ENCODE results near the gene PTGER2. TPM values are rescaled to one million over a fixed set of nuclear protein-coding genes. Genes with fewer than 3 reads are reported as not detected.

PTGER2 gene
- total RNA-seq, 1 donor from 2014 or later, result 0.33 TPM

DNA sequence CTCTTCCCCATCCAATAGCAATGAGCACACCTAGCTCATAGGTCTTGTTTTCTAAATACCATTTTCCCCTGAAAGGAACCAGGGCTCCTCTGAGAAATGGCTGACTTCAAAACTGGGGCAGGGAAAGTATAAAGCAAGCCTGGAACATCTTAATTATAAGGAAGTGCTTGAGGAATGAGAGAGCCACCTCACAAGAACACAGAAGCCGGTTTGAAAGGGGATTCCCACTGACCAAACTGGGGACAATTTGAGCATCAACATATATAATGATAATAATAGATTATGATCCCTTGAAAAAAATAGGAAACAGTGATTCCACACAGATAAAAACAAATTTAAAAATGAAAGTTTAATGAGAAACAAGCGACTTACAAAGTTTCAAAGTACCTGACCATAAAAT is 22.1 kb downstream of the PTGER2 start:
- ATAC-seq (no peak), DNase-seq (ENCODE audit: low spot score) (no peak)

- ATAC-seq (no peak), DNase-seq (ENCODE audit: low spot score) (no peak)
Observed at GRCh38 chr14:52338051-52338681, 24.1 kb downstream of the PTGER2 start.

- ATAC-seq, result no peak
- no peak for DNase-seq (ENCODE audit: low spot score)
Observed at GRCh38 chr14:52339262-52339661, 25.1 kb downstream of the PTGER2 start.

- ATAC-seq, result no peak
- DNase-seq (ENCODE audit: low spot score), result no peak
Observed at GRCh38 chr14:52342849-52343596, 28.9 kb downstream of the PTGER2 start.

DNA sequence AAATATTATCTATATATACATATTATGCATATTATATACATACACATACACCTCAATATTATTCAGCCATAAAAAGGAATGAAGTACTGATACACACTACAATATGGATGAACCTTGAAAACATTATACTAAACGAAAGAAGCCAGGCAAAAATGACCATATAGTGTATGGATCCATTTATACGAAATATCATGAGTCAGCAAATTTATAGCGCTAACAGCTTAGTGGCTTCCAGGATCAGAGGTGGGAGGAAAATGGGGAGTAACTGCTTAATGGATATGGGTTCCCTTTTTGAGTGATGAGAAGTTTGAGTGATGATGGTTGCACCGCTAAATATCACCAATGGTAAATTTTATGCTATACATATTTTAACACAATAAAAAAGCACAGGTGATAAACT is 32.7 kb downstream of the PTGER2 start:
- no peak for ATAC-seq

DNA sequence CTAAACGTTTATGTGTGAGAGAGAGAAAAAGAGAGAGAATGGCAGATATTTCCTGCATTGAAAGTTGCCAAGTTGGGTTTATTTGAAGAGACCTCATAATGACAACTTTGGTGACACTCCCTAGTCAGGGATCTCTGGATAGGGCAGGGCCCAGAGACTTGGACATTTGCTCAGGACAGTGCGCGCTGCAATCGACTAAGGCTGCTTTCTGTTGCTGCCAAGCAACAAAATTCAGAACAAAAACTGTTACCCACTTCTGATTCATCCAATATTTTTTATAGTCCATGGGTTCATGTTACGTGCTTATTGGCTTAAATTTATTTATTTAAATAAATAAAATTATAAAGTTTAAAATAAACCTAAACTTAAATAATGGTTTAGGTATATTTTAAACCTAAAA is 34.2 kb downstream of the PTGER2 start:
- DNase-seq (ENCODE audit: low spot score), result no peak
- ATAC-seq, result no peak

More for the DNA sequence above, 32.7 kb downstream of the PTGER2 start:
- DNase-seq (ENCODE audit: low spot score), result no peak

DNA sequence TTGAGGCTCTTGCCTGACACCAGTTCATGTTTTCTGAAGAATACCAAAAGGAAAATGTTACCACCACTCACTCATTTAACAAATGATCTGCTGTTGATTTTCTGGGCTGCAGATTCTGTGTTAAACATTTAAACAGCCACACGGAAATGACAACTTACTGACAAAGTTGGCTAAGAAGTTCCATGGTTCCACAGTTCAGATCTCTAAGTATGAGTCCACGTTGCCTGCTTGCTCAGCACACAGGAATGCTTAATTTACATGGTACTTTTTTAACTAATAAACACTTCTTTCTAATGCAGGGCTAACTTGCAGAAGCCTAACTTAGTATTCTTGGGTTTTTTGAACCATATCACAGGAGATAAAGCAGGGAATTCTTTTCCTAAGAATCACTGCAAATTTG is 34.7 kb downstream of the PTGER2 start:
- DNase-seq (ENCODE audit: low spot score) (no peak), ATAC-seq (no peak)

DNA sequence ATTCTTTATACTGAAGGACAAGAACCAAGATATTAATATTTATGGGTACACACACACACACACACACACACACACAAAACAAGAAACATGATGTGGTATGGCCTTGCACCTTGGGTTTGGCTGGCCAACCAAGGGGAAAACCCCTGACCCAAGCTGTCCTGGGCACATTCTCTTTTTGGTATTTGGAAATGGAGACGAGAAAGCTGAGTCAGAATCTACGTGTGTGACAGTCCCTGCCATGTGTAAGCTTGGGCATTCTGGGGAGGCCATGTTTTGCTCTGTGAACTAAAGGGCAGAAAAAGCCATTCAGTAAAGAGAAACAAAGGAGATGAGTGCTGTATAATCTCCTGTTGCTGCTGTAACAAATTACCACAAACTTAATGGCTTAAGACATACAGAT is 35.6 kb downstream of the PTGER2 start:
- ATAC-seq, result no peak
- no peak for DNase-seq (ENCODE audit: low spot score)

- ATAC-seq, result no peak
- DNase-seq (ENCODE audit: low spot score), result no peak
Observed at GRCh38 chr14:52350445-52350844, 36.3 kb downstream of the PTGER2 start.

- no peak for ATAC-seq
- DNase-seq (ENCODE audit: low spot score), result no peak
Observed at GRCh38 chr14:52351233-52352060, 37.3 kb downstream of the PTGER2 start.

GRCh38 chr14:52352061-52352491 is 38.0 kb downstream of the PTGER2 start:
- DNase-seq (ENCODE audit: low spot score) (no peak), ATAC-seq (peak; percentile 24)

- DNase-seq (ENCODE audit: low spot score) (no peak), ATAC-seq (no peak)
Observed at GRCh38 chr14:52352569-52352968, 38.5 kb downstream of the PTGER2 start.

GRCh38 chr14:52354242-52354641 is 40.1 kb downstream of the PTGER2 start:
- no peak for ATAC-seq

GRCh38 chr14:52355016-52355431 is 40.9 kb downstream of the PTGER2 start:
- no peak for DNase-seq (ENCODE audit: low spot score)
- no peak for ATAC-seq

More at GRCh38 chr14:52354242-52354641, 40.1 kb downstream of the PTGER2 start:
- no peak for DNase-seq (ENCODE audit: low spot score)

DNA sequence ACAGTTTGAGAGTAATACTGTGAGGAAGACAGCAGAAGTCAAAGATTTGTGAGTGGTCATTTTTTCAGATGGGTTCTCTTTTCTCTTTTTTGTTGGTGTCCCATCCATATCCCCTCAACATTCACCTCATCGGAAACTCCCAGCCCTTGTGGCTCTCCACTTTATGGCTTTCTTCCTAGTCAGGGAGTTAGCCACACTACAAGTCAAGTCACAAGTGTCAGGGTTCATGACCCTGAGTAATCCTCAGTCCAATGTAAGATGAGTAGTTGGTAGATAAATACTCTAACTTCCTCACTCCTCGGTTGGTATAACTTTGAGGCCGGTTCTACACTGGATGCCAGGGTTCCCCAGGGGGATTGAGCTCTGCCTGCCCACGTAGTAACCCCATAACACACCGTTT is 41.4 kb downstream of the PTGER2 start:
- DNase-seq (ENCODE audit: low spot score), result no peak
- no peak for ATAC-seq

DNA sequence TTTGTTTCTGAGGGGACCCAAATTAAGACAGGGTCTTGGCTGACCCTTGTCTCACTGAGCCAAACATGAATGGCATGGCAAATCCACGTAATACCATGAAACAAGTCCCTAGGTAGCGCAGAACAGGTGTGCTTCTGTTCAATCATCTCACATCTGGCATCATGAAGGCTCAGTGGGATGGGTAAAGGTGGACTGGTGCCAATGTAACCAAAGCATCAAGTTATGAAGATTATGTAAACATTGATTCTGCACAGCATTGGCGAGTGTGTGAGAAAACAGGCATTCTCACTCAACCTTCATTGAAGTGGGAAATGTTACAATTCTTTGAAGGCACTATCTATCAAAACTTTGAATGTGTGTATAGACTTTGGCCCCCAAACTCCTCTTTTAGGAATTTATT is 41.9 kb downstream of the PTGER2 start:
- DNase-seq (ENCODE audit: low spot score) (no peak), ATAC-seq (no peak)

- no peak for DNase-seq (ENCODE audit: low spot score)
- no peak for ATAC-seq
Observed at GRCh38 chr14:52360831-52361230, 46.7 kb downstream of the PTGER2 start.

- DNase-seq (ENCODE audit: low spot score) (no peak), ATAC-seq (no peak)
Observed at GRCh38 chr14:52363041-52363704, 49.1 kb downstream of the PTGER2 start.

- no peak for DNase-seq (ENCODE audit: low spot score)
- no peak for ATAC-seq
Observed at GRCh38 chr14:52363961-52364360, 49.8 kb downstream of the PTGER2 start.

GRCh38 chr14:52365071-52365470 is 51.0 kb downstream of the PTGER2 start:
- DNase-seq (ENCODE audit: low spot score), result no peak
- no peak for ATAC-seq

DNA sequence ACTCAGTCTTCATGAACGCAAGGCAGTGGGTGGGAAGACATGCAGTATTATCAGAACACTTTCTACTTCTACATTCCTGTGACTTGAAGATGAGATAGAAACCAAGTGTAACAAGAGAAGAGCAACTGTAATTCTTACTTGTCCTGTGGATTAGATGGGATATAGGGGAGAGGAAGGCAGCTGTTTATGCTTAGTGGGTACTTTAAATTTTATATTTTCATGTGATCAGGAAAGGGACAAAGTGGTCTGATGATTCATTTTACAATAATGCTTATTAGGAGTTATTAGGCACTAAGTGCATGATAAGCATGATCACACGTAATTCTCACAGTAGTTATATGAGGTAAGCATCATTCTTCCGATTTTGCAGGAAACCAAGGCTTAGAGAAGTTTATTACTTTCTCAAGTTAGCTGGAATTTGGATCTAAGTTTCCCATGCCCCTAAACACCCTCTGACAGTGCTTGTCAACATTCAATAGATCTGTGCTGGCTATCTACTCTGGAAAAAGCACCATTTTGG is 52.7 kb downstream of the PTGER2 start:
- ATAC-seq, result no peak
- DNase-seq (ENCODE audit: low spot score), result no peak

Measured in left lobe of liver (tissue), 2 donors.